ENCODE measurements around the gene RHEX.

RHEX gene

DNA sequence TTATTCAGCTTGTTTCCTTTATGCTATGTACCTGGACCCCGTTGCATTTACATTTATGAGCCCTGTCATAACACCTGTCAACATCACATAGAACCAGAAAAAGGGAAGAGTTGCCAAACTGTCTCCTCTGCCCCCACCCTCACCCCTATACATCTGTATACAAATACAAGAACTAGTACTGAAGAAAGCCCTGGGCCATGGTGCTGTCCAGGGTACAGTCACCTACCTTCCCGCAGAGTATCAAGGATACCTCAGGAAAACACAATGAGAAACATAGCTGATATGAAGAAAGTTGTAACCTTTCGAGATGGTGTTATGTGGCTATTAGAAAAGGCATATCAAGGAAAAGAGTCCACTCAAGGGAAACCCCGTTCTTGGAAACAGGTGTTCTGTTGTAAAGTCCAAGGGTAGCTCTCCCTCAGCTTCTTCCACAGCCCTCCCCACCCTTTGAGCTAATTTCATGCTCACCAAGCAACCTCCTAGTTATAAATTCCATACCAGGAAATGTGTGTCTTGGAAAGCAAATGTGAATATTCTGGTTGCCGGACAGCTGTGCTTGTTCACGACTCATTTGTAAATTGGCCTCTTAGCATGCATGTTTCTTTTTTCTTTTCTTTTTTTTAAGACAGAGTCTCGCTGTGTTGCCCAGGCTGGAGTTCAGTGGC, 80.9 kb downstream of the RHEX start:
- Mint-ChIP-seq H3K27ac (no peak overlapping the region), H3K4me1 (no peaks in the 10 kb centered on the region), H3K9me3 (no peaks in the 10 kb centered on the region), H3K4me3 (no peak overlapping the region), H3K27me3 (peaks cover under 1% of the 10 kb centered on the region), H3K36me3 (no peaks in the 10 kb centered on the region)

DNA sequence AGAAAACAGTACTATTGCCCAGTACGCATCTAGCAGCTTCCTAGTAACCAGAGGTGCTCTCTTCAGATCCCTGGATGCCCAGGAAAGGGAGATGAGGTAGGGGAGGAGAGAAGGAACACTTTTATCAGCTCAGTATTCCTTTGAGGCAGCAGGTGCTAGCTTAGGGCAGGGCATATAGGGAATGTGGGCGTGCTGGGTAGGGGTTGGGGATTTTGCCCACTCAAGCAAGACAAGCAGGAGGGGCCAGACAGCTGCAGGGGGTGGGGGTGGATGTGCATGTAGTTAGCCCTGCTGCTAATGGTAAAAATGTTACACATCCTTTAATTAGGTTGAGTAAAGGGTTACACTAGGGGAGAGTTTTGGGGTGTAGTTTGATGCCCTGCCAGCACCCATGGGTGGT, 82.3 kb downstream of the RHEX start:
- H3K9me3 Mint-ChIP-seq = no peaks in the 10 kb centered on the region
- H3K27ac Mint-ChIP-seq = no peak overlapping the region
- no peak overlapping the region for H3K4me3 Mint-ChIP-seq
- no peaks in the 10 kb centered on the region for H3K4me1 Mint-ChIP-seq
- H3K27me3 Mint-ChIP-seq = peaks cover 10% of the 10 kb centered on the region
- H3K36me3 Mint-ChIP-seq = peaks cover 1% of the 10 kb centered on the region

DNA sequence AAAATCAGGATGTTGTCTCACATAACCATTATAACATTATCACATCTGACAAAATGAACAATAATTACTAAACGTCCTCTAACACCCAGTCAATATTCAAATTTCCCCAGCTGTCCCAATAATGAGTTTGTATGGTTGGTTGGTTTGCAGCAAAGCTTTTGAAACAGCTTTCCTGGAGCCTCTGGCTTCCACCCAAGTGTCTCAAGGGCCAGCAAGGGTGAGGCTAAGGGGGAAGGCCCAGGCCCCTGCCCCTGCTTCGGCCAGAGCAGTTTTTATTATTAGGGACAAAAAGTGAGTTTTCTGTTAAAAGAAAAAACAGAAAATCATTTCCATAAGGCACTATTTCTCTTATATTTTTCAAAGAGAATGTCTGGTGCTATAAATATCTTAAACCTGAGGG, 83.3 kb downstream of the RHEX start:
- Mint-ChIP-seq H3K36me3 (peaks cover 1% of the 10 kb centered on the region), H3K9me3 (no peaks in the 10 kb centered on the region), H3K4me3 (no peak overlapping the region), H3K4me1 (no peaks in the 10 kb centered on the region), H3K27me3 (peaks cover 14% of the 10 kb centered on the region), H3K27ac (no peak overlapping the region)

DNA sequence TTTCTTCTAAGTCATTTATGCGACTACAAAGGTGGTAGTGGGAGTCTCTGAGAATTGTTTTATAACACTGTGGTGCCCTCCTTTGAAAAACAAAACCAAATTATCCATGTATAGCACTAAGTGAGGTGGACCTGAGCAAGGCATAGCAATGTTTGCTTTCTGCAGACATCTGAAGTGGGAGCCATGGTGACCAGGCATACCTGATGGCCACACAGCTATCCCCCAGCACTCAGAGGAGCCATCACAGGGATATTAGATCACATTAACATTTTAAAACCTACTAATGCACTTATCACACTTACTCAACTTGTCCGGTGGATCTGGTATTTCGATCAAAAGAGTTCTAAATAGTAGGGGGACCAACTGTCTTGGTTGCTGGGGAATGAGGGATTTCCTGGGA, 89.0 kb downstream of the RHEX start:
- peaks cover 1% of the 10 kb centered on the region for H3K36me3 Mint-ChIP-seq
- H3K27ac Mint-ChIP-seq = no peak overlapping the region
- H3K27me3 Mint-ChIP-seq = peaks cover 19% of the 10 kb centered on the region
- no peak overlapping the region for H3K4me3 Mint-ChIP-seq
- H3K9me3 Mint-ChIP-seq = no peaks in the 10 kb centered on the region
- H3K4me1 Mint-ChIP-seq = peaks cover 3% of the 10 kb centered on the region

DNA sequence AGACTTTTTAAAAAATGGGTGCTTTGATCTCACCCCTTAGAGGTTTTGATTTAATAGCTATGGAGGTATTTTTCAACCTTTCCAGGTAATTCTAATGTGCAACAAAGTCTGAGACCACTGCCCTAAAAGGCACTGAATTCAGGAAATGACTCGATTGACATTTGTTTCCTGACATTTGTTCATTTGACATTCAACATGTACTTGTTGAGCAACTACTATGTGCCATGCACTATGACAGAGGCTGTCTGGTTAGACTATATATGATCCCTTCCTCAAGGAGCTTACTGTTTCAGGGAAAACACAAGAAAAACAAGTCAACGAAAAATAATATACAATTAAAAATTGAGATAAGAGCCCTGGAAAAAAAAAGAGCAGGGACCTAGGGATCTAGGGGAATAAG, 89.8 kb downstream of the RHEX start:
- Mint-ChIP-seq H3K36me3 (peaks cover 1% of the 10 kb centered on the region), H3K4me1 (peaks cover 3% of the 10 kb centered on the region), H3K4me3 (no peak overlapping the region), H3K27ac (no peak overlapping the region), H3K9me3 (no peaks in the 10 kb centered on the region), H3K27me3 (peaks cover 19% of the 10 kb centered on the region)

DNA sequence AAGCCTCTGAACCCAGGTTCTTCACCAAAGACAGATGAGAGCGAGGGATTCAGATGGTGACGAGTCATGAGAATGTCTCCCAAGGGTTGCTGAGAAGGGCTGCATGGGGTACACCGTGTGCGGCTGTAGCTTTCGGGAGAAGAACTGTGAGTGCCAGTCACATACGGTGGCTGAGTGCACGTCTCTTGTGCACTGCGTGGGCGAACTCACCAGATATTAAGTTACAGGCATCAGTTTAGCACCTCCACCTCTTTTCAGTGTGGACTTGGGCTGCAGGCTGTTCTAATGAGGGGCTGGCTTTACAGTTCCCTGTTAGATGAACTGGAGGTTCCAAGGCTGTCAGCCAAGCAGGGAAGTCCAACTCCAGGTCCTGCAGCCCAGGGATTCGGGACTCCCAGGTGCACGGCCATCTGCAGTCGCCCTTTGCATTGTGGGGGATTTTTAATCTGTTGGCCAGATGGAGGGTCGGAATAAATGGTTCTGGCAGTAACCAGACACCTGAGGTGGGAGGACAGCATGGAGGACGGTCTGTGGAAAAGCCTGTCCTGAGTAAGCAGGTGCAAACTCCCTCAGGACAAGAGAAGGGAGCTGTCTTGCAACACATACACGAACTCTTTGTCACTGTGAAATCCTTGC, 90.7 kb downstream of the RHEX start:
- peaks cover 1% of the 10 kb centered on the region for H3K36me3 Mint-ChIP-seq
- H3K4me1 Mint-ChIP-seq = peaks cover 3% of the 10 kb centered on the region
- H3K9me3 Mint-ChIP-seq = no peaks in the 10 kb centered on the region
- H3K27ac Mint-ChIP-seq = no peak overlapping the region
- H3K27me3 Mint-ChIP-seq = peaks cover 19% of the 10 kb centered on the region
- no peak overlapping the region for H3K4me3 Mint-ChIP-seq

DNA sequence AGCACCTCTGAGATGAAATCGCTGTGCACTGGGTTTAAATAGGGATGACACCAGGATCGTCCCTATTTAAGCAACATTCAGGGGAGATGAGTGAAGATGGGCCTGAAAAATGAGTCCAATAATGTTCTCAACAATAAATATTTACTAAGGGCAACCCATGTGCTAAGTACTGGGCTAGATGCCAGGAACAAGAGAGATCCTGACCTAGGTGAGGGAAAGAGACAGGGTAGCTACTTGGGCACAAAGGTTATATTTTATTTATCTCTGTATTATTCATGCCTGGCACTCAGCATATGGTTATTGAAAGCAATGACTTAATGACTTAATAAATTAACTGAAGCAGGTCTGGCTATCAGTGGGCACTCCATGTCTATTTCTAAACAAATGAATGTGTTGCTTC, 91.6 kb downstream of the RHEX start:
- Mint-ChIP-seq H3K4me1 (peaks cover 3% of the 10 kb centered on the region), H3K27ac (no peak overlapping the region), H3K36me3 (peaks cover 1% of the 10 kb centered on the region), H3K27me3 (peaks cover 14% of the 10 kb centered on the region), H3K4me3 (no peak overlapping the region), H3K9me3 (no peaks in the 10 kb centered on the region)

DNA sequence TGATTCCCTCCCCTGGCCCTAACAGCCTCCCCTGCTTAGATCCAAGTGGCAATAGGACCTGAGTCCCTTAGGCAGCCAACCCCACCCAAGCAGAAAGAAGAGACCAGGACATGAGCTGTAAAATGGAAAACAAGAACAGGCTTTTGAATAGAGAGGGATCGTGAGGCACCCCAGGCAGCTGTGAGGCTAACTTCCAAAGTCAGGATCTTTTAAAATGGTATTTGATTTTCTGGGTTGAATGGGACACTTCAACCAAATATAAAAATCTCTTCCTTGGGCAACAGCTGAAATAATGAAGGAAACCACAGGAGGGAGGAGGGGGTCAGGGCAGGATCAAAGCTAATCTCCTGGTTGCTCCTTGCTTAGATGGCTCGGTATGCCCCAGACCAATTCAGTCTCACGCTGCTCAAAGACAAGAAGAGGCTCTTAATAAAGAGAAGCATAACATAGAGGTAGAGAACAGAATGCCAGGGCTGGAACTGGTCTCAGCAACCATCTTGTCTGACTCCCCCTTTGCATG, 92.9 kb downstream of the RHEX start:
- Mint-ChIP-seq H3K36me3 (no peaks in the 10 kb centered on the region), H3K4me1 (peaks cover 3% of the 10 kb centered on the region), H3K4me3 (no peak overlapping the region), H3K27ac (no peak overlapping the region), H3K27me3 (peaks cover 5% of the 10 kb centered on the region), H3K9me3 (no peaks in the 10 kb centered on the region)
